H1 (cell line): ENCODE data around the gene CLIC3.

ENCODE experiments used
- ASH2L ChIP-seq: fragments of 200-600, 300-600 bp; sonication (generic); IDR thresholded peaks from one replicate; pipeline ENCODE4 v1.7.1; 2017; ENCODE audit warnings: low read length
- CHD2 ChIP-seq: IDR thresholded peaks from 2 replicates; pipeline ENCODE4 v1.6.1; 2012; ENCODE audit warnings: low read length, improper control_type of control experiment
- CREB1 ChIP-seq: IDR thresholded peaks from 2 replicates; pipeline ENCODE4 v1.6.1; 2012; ENCODE audit warnings: inconsistent platforms
- EP300 ChIP-seq, 2 experiments: IDR thresholded peaks; 1 replicate in 1 of 2; 2 replicates in 1 of 2; pipeline ENCODE4 v1.6.1; 2011 to 2012; ENCODE audit warnings: low read depth in 2 of 2, low read length in 2 of 2, mild to moderate bottlenecking in 2 of 2, borderline replicate concordance in 1 of 2, inconsistent platforms in 1 of 2, moderate library complexity in 1 of 2
- EZH2 ChIP-seq: fragments of 200-600 bp; sonication (generic); IDR thresholded peaks from 2 replicates; pipeline ENCODE4 v1.7.1; 2012; ENCODE audit warnings: low read depth, mild to moderate bottlenecking, moderate library complexity, low read length, inconsistent platforms; ENCODE audit not compliant: severe bottlenecking
- POLR2A ChIP-seq, 2 experiments: IDR thresholded peaks; 1 replicate in 1 of 2; 2 replicates in 1 of 2; pipeline ENCODE4 v1.6.1; 2011; ENCODE audit warnings: low read depth in 2 of 2, low read length in 2 of 2, mild to moderate bottlenecking in 2 of 2; ENCODE audit errors: control extremely low read depth in 1 of 2
- RFX5 ChIP-seq: IDR thresholded peaks from 2 replicates; pipeline ENCODE4 v1.6.1; 2011; ENCODE audit warnings: low read depth, low read length, improper control_type of control experiment, borderline replicate concordance
- TF ChIP-seq, protein P1 (sequence below), 3 experiments: IDR thresholded peaks; 1 replicate in 2 of 3; 2 replicates in 1 of 3; pipeline versions ENCODE4 v1.5.1 to v1.6.1; 2011; ENCODE audit warnings: low read length in 3 of 3, mild to moderate bottlenecking in 3 of 3, inconsistent platforms in 2 of 3, low read depth in 1 of 3, moderate library complexity in 1 of 3; ENCODE audit not compliant: insufficient read depth in 1 of 3; ENCODE audit errors: control extremely low read depth in 1 of 3
- TF ChIP-seq, protein P2 (sequence below): IDR thresholded peaks from 2 replicates; pipeline ENCODE4 v1.6.1; 2012; ENCODE audit warnings: inconsistent platforms

DNA sequence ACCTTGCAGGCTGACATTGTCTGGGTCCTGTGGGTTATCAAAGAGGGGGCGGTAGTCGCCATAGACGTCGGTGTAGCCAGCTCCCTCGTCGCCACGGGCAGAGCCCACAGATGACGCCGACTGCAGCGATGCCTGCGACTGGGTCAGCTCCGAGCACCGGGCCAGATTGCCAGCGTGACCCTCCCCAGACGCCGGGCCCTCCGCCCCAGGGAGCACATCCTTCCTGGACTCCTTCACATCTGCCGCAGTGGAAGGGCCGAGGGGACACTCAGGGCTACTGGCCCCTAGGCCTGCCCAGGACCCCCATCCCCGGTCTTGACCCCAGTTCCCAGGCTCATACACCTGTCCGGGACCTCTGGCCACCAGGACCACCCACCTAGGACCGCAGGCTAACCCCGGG is 17.8 kb upstream of the CLIC3 start:
- TF ChIP-seq ASH2L (no peak), RFX5 (no peak), EP300 (IDR thresholded peaks at IDR 0.05; ENCODE audit: borderline replicate concordance in 1 of 2, low read depth in 2 of 2, low read length in 2 of 2) (no peak), POLR2A (IDR thresholded peaks at IDR 0.05; ENCODE audit: control extremely low read depth in 1 of 2, low read depth in 2 of 2, low read length in 2 of 2) (no peak), EZH2 (no peak), CREB1 (no peak), CHD2 (no peak)
- TF ChIP-seq, protein P1, sequence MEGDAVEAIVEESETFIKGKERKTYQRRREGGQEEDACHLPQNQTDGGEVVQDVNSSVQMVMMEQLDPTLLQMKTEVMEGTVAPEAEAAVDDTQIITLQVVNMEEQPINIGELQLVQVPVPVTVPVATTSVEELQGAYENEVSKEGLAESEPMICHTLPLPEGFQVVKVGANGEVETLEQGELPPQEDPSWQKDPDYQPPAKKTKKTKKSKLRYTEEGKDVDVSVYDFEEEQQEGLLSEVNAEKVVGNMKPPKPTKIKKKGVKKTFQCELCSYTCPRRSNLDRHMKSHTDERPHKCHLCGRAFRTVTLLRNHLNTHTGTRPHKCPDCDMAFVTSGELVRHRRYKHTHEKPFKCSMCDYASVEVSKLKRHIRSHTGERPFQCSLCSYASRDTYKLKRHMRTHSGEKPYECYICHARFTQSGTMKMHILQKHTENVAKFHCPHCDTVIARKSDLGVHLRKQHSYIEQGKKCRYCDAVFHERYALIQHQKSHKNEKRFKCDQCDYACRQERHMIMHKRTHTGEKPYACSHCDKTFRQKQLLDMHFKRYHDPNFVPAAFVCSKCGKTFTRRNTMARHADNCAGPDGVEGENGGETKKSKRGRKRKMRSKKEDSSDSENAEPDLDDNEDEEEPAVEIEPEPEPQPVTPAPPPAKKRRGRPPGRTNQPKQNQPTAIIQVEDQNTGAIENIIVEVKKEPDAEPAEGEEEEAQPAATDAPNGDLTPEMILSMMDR (IDR thresholded peaks at IDR 0.05; ENCODE audit: control extremely low read depth in 1 of 3, insufficient read depth in 1 of 3, low read depth in 1 of 3, low read length in 3 of 3) = no peak
- TF ChIP-seq, protein P2, sequence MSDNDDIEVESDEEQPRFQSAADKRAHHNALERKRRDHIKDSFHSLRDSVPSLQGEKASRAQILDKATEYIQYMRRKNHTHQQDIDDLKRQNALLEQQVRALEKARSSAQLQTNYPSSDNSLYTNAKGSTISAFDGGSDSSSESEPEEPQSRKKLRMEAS = no peak
